Stimulated activated CD8-positive, alpha-beta memory T cell treated with anti-CD3 and anti-CD28 coated beads, Interleukin-15, amount 100 ng/mL, for 4 hours (primary cell): ENCODE measurements around the gene ENTPD7.
"Not testable (repeated sequence)": the region's sequence is repeated elsewhere in the genome, so short reads cannot be mapped to it uniquely, and the experiment has no call there.

Experiments
- DNase-seq, 2 donors: peaks; one replicate each; pipeline ENCODE4 v3.0.0-alpha.2; 2020; ENCODE audit warnings: low read depth in 2 of 2

Gene ENTPD7

DNA sequence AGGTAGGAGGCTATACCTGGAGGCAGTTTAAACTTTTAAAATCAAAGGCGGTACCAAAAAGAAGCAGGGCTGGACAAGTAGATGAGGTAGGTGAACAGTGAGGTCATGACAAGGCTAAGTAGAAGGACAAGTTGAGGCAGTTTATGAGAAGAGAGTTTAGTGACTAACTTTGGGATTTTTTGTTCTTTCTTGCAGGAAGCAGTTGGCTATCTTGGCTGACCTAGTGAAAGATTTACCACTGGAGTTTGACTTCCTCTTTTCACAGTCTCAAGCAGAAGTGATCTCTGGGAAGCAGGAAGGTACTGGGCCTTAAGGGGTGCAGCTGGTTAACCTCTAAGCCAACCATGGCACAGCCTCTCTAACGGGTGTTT lies 26.3 kb downstream of the ENTPD7 start:
- DNase-seq, result no peak

DNA sequence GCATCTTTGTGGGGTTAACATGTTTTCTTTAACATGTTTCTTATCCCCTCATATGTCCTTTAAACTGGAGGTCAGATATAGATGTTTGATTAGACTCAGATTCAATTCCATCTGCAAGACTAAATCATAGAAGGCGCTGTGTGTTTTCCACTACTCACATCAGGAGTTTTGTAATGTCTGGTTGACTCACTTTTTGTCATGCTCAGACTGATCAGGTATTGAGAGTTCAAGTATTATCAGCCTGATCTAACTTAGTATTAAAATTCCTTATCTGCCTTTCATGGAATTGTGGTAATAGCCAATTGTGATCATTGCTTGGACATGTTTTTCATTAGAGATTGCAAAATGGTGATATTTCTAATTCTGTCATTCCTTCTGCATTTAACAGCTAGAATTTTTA lies 30.2 kb downstream of the ENTPD7 start:
- DNase-seq, result no peak

DNA sequence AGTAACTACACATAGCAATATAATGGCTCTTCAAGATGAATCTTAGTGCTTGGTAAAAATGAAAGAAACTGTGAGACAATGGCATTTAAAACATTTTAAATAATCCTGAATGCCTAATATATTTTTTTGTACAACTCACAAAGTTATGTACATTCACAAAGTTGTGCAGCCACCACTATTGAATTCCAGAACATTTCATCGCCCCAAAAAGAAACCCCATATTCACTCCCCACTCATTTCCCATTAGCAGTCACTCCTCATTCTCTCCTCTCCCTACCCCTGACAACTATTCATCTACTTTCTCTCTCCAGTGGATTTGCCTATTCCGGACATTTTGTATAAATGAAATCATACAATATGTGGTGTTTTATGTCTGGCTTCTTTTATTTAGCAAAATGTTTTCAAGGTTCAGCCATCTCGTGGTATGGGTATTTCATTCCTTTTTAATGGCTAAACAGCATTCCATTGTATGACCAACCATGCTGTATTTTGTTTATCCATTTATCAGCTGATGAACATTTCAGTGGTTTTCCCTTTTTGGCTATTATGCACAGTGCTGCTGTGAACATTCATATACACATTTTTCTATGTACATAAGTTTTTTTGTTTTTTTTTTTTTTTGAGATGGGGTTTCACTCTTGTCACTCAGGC lies 34.7 kb downstream of the ENTPD7 start:
- DNase-seq, result no peak

DNA sequence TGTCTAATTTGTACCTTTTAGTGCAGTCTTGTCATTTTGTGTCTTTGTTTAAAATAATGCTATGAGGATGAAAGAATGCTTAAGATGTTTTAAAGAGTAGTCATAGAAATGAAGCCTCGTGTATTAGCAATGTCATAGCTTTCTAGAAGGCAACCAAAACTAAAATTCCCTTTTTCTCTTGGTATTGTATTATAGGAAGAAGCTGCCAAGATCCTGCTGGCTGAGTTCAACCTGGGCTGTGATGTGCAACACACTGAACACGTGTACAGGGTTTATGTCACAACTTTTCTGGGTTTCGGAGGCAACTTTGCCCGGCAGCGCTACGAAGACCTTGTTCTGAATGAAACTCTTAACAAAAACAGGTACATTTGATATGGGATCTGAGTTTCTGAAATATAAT lies 36.5 kb downstream of the ENTPD7 start:
- no peak for DNase-seq

DNA sequence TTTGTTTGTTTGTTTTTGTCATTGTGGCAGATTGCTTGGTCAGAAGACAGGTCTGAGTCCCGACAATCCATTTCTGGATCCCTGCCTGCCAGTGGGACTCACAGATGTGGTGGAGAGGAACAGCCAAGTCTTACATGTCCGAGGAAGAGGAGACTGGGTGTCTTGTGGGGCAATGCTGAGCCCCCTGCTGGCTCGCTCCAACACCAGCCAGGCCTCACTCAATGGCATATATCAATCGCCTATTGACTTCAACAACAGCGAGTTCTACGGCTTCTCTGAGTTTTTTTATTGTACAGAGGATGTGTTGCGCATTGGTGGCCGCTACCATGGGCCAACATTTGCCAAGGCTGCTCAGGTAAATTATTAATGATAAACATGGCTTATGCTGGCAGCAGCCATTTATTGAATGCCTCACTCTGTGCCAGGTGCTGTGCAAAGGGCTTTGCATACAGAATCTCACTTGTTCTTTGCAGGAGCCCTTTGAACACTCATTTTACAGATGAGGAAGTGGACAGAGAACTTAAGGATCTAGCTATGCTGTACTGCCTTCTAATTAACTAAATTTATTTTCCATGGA lies 39.3 kb downstream of the ENTPD7 start:
- DNase-seq, result no peak

DNA sequence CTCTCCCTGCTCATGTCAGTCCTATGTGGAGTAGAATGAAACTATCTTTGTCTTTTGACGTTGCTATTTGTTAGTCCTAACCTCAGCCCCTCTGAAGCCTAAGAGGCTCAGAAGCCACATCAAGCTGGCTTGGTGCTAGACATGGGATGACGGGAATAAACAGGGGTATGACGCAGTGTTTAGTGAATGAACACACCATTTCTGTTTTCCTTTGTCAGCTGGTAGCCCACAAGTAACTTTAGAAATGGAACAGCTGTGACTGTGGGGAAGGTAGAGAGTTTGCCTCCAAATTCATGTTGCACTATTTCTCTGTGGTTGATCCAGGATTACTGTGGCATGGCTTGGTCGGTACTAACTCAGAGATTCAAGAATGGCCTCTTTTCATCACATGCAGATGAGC lies 41.3 kb downstream of the ENTPD7 start:
- no peak for DNase-seq

DNA sequence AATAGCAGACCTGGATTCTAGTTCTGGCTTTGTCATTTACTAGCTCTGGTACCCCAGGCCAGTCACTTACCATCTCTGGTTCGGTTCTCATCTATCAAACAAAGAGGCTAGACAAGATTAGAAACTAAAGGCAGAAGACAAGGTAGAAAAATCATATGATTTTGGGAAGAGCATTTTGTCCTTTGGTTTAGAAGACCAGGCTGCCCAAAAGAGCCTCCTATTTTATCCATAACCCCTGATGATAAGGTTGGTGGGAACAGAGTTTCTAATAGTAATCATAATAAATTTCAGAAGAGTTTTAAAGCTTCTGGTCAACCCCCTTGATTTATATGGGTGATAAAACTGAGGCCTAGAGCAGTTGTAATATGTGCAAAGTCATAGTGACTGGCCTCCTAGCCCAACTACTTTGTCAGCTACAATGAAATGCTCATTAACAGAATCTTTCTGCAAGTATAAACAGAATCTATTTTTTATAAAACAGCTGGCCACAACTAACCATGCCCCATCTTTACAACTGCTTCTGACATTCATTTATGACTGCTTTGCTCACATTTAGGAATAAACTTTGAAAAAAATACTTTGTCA lies 49.2 kb downstream of the ENTPD7 start:
- no peak for DNase-seq

DNA sequence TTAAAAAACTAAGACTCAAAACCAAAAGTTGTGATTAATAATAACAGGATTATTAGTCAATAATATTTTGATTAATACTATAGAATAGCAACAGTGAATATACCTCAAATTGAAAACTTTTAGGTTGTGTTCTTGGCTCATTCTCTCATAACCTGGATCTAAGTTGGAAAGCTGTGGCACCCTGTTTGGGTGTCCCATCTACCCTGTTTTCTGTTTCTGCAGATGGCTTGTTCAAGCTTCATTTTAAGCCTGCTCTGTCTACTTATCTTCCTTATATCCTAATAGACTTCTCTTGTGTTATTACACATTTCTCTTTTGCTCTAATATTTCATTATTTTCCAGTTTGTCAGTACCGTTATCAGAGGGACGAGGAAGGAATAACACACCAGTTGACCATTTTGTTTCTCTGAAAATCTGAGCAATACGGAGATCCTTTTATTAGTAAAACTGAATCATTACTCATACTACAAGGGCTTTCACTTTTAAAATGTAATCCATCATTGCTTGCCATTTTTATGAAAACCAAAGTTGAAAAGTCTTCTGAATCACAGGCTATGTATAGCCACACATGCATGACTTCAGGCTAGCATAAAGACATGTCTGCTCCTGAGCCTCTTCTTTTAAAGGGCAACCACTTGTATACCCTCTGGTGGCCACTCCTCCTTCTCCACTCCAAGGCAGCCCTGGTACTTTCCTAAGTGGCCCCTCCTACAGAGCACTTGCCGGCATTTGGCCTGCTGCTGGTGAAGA lies 50.3 kb downstream of the ENTPD7 start:
- no peak for DNase-seq

DNA sequence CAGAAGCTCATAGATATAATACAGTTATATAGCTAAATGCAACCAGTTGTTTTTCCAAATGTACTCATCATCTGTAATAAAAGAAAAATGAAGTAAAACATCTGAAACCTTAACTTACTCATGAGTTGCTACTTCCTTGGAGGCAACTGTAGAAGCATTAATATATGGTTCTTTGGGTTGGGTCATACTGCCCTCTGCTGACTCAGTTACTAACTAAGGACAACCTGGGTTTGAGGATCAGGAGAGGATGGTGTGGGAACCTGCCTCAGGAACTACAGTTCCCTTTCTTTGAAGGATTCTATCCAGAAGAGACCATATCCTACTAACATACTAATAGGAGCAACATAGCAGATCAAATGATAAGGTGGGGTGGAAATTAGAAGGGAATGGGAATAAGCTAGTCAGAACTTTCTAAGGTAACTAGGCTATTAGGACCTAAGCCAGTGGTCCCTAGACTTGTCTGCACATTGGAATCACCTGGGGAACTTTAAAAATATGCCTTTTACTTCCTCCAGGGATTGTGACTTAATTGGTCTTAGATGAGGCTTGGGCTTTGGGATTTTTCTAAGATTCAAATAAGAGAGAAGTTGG lies 51.9 kb downstream of the ENTPD7 start:
- peak in 1 of 2 donors; percentile 7 for DNase-seq

DNA sequence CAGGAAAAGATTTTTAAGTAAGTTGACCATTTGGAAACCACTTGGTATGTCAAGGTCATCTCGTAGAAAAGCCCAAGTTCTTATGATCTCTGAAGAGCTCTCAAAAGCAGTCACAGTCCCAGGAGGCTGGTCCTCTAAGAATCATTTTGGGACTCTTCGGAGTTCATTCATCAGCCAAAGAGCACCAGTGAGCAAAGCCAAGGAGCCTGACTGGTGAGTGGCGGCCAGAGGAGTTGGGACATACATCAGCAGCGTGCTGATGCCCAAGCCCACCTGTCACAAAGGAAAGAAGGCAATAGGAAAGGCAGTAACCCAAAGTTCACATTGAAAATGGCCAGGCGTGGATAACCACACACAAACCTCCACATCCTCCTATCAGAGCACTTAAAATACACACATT lies 55.1 kb downstream of the ENTPD7 start:
- no peak for DNase-seq

DNA sequence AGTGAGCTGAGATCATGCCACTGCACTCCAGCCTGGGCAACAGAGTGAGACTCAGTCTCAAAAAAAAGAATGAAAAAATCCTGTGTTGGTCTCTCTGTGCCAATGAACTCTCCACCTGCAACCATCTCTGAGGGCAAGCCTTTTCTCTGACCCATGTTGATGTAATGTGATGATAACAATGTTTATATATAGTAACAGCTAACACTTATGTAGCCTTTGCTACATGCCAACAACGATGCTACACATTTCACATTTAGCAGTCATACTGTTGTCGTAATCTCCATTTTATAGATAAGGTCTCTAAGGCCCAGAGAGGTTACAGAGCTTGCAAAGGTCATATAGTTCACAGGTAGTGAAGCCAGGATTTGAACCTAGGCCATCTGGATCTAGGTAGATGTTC lies 61.1 kb downstream of the ENTPD7 start:
- no peak for DNase-seq

DNA sequence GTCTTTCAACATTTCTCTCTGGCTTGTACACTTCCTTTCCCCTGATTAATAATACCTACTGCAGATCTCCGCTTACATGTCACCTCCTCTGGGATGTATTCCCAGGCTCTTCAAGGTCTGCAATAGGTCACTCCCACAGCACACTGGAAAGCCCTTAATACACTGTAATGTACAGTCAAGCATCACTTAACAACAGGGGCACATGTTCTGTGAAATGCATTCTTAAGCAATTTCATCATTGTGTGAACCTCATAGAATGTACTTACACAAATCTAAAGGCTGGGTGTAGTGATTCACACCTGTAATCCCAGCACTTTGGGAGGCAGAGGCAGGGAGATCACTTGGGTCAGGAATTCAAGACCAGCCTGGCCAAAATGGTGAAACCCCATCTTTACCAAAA lies 70.7 kb downstream of the ENTPD7 start:
- no peak for DNase-seq

DNA sequence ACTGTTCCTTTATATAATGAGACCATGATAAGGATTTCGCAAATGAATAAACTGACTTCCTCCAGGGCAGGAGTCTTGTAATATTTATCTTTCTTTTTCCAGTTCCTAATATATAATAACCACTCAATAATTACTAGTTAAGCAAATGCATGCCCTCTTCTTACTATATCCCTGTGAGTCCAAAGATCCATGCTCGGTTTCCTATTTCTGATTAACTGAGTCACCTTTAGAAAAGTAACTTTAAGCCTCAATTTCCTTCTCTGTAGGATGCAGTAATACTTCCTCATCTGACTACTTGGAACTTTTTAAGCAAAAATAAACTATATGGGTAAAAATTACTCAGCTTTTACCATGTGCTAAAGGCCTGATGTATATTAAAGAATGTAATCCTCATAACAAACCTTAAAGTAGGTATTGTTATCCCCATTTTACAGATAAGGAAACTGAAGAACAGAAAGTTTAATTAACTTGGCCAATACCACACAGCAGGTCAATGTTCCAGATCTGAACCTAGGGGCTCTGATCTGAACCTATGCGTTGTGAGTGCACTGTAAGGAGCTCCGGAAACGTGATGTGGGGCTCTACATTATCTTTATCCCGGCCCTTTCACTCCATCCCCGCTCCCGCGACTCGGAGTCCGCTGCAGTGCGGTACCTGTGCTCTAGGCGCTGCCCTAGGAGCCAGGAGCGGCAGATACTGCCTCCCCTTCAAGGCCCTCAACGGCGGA lies 72.2 kb downstream of the ENTPD7 start:
- DNase-seq, result no peak

DNA sequence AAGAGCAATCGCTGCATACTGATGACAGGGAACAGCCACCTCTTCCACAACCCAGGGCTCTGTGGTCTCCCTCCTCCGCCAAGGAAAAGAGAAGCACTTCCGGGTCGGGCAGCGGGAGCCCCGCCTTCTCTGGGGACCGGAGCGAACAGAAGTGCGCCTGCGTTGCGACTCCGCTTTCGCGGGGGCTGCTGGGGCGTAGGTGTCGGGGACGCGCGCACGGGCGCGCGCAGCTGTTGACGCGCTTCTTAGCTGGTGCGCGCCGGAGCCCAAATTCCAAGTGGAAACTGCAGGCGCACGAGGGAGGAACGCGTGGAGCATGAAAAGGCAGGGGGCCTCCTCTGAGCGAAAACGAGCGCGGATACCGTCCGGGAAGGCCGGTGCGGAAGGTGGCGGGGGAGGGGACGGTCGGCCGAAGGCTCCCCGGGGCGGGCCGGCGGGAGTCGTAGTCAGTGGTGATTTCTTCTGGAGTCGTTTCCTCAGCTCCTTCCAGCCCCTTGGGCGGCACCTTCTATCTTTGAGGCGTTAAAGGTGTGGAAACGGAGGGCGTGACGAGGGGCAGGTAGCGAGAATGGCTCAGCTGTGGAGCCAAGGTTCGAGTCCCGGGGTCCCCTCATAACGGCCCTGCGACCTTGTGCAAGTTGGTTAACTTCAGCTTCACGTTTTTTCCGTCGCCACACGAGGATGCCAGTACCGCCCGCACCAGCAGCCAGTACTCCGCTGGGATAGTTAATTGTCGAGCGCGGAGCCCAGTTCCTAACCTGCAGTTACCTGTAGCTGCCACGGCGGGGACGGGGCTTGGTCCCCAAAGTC lies 72.9 kb downstream of the ENTPD7 start, which contains the start of the genes COX15 and CUTC:
TSS of gene COX15 (minus strand) at position 95 of the 810 bp plus-strand sequence. CDS start at position 17, 78 bp downstream.
TSS of gene CUTC (plus strand) at position 202 of the 810 bp plus-strand sequence. CDS start at position 317, 115 bp downstream.
- DNase-seq, result peak; percentile 87 to 90

DNA sequence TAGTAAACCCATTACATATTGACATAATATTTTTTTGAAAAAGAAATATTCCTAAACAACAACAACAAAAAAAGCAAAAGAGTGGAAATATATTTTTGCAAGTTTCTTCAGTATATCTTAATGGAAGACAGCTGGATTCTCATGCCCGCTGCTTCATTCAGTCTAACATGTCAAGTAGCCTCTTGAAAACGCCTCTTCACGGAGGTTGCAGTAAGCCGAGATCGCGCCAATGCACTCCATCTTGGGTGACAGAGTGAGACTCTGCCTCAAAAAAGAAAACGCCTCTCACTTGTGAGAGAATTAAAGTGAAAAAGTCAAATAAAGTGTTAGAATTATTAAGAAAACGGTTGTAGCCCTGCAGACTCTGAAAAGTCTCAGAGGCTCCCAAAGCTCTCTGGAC lies 74.1 kb downstream of the ENTPD7 start:
- DNase-seq, result no peak

DNA sequence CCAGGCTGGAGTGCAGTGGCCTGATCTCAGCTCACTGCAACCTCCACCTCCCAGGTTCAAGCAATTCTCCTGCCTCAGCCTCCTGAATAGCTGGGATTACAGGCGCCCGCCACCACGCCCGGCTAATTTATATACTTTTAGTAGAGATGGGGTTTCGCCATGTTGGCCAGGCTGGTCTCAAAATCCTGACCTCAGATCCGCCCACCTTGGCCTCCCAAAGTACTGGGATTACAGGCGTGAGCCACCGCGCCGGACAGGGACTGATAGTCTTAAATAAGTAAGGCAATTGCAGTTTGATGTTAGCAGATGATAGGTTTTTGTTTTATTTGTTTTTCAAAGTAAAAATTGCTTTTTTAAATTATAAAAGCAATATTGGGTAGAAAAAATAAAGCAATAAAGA lies 74.8 kb downstream of the ENTPD7 start:
- not testable (repeated sequence) for DNase-seq

DNA sequence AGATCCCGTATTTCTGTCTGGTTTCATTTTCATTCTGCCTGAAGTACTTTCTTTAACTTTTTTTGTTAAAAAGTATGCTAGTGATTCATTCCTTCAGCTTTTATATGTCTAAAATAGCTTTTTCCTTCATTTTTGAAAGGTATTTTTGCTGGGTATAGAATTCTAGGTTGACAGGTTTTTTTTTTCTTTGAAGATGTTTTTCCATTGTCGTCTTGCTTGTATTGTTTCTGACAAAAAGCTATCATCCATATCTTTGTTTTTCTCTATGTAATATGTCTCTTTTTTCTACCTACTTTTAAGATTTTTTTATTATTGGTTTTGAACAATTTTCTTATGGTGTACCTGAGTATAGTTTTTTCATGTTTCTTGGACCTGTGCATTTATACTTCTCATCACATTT lies 81.0 kb downstream of the ENTPD7 start:
- DNase-seq, result no peak

DNA sequence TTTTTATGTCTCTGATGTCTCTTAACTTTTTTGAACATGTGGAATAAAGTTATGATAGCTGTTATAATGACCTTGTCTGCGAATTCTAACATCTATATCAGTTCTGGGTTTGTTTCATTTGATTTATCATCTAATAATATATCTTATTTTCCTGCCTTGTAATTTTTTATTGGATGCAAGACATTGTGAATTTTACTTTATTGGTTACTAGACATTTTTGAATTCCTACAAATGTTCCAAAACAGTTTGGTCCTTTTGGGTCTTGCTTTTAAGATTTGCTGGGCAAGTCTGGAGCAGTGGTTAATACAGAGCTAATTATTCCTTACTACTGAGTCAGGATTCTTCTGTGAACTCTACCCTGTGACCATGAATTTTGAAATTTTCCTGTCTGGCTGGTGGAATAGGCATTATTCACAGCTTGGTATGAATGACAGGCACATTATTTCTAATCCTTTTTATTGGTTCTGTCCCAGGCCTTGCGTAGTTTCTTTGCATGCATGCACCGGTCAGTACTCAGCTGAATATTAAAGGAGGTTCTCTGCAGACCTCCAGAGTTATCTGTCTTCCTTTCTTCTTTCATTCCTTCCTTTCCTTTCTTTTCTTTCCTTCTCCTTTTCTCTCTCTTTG lies 81.7 kb downstream of the ENTPD7 start:
- no peak for DNase-seq

DNA sequence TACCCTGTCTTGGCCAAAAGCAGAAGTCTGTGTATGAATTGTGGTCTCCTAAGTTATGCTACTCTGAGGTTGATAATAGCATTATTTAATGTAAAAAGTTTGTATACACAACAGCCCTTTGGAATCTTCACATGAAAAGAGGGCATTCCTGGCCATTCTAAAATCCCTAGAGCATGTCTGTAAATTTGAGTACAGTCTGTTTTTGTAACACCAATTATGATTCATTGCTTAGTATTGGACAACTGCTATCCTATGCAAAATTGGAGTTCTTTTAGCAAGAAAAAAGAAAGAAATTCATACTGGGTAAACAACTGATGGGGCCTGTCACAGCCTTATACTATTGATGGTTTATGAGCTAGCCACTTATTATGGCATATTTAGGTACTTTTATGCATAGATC lies 82.9 kb downstream of the ENTPD7 start:
- DNase-seq, result no peak

DNA sequence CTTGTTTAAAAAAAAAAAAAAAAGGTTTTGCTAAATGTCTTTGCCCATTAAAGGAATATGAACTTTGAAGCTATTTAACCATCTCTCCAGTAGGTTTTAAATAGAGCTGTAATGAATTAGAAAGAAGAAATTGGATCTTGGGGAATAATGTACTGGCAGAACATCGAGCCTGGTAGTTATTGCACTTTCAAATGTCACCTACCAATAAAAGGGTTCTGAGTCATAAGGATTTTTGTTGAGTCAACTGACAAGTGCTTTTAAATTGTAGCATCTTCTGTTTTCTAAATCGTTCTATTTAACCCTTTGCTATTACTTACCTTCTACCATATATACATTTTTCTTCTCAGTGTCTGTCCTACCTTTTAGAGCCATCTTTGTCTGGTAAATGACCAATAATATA lies 83.4 kb downstream of the ENTPD7 start:
- no peak for DNase-seq
